GM18519 (cell line): Measurements from ENCODE around the gene FAM241B.

Experiments used
- ATAC-seq: cut with Tn5 transposase; IDR thresholded peaks from one replicate; pipeline ENCODE4 v1.9.1; 2021; ENCODE audit warnings: mild to moderate bottlenecking, moderate library complexity; ENCODE audit not compliant: unreplicated experiment, low FRiP score

The FAM241B gene, protein sequence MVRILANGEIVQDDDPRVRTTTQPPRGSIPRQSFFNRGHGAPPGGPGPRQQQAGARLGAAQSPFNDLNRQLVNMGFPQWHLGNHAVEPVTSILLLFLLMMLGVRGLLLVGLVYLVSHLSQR

DNA sequence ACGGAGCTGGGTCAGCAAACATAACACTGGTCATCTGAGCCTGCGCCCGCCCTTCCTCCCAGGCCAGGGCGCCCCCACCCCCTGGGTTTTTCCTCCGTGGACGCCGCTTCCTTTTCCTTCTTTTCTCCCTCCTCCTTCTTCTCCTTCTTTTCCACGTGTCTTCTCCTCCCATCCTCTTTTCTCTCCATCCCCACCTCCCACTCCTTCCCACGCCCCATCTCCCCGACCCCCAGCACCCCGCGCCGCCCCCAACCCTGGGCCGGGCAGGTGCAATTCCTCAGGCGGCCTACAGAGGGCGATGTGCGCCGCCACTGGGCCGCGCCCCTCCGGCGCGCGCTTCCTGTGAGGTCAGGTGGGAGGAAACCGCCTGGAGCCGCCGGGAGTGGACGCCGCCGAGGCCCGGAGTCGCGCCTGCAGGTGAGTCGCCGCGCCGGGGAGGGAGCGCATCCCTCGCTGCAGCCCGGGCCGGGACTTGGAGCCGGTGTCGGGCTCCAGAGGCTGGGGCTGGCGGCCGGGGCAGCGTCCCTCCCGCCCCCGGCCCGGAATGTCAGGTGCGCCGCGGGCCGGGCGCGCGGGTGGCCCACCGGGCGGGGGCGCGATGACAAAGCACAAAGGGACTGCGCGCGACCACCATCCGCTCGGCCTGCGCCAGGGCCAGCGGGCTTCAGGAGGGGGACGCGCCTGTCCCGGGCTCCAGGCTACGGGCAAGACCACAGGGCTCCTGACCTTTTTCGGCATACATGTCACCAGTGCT lies at the start of gene FAM241B:
Gene FAM241B, plus strand, starts transcription at position 351 of the 754 bp plus-strand sequence. CDS start 1,497 bp downstream, outside the sequence.
- ATAC-seq = no peak

DNA sequence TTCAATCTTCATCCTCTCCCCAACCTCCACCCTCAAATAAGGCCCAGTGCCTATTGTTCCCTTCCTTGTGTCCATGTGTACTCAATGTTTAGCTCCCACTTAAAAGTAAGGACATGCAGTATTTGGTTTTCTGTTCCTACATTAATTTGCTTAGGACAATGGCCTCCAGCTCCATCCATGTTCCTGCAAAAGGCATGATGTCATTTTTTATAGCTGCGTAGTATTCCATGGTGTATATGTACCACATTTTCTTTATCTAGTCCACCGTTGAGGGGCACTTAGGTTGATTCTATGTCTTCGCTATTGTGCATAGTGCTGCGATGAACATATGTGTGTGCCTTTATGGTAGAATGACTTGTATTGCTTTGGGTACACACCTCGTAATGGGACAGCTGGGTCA lies 49.6 kb upstream of the FAM241B start:
- ATAC-seq = no peak

DNA sequence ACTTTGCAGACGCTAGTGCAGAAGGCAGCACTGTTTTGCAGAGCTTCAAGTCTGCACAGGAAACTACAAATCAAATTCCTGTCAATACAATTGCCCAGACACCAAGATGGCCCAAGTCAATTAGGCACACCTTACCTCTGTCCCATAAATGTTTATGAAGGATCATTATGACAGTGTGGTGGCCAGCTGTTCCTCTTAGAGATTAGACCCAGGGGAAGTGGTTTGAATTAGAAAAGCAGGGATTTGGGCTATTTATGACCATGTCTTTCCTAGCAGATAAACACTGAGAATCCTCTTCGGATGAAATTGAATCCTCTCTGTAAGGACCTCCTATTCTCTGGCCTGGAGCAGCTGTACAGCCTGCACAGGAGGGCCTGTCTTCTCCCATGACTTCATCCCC lies 46.9 kb upstream of the FAM241B start:
- ATAC-seq = no peak

DNA sequence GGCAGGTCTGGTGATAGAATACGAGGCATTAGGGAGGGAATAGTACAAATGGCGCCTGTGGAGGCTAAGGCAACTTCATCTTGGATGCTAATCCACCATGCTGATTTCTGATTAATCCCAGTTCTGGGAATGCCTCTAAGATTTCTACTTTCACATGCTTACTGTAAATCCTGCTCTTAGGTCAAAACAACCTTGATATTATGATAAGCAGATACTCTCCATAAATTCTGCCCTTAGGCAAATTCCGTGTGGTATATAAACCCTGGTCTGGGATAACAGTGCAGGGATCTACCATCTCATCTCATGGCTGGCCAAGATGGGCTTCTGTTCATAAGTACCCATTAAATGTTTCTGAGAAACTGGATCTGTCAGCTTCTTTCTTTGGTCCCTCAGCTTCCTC lies 45.4 kb upstream of the FAM241B start:
- ATAC-seq = no peak

DNA sequence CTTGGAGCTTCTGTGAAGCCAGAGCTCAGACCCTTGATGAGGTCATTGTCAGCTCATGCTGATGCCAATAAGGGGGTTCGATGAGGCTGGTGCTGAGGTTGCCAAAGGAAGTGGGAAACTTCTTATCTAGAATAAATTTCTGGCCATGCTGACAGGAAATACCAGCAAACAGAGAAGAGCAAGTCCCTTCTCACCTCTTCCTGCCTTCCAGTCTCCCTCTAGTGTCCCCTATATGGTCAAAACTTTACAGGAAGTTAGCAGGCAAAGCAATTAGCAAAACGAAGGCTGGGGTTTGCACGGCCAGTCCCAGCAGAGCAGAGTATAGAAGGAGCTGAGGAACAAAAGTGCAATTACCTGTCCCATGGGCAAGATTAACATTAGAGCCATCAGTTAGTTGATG lies 41.7 kb upstream of the FAM241B start:
- ATAC-seq = no peak

DNA sequence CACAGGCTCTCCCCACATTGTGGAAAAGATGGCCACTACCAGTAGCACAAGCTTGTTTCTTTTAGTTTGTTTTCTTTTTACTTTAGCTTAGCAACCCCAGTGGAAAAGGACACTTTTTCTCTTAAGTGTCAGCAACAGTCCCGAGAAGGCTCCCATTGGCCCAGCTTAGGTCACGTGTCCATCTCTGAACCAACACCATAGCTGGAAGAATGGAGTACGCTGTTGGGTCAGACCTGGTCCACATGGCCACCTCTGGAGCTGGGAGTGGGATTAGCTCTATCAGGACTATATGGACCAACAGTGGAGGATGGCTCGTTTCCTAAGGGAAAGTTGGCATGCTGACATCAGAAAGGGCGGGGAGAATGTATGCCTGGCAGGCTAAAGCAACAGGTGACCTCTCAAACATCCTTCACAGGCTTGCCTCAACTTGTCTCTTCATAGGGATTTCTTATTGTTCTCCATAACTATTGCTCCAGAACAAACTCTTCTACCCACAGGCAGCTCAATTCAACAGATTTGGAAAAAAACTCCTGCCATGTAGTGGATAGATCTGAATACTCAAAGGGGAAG lies 29.2 kb upstream of the FAM241B start:
- ATAC-seq = no peak

DNA sequence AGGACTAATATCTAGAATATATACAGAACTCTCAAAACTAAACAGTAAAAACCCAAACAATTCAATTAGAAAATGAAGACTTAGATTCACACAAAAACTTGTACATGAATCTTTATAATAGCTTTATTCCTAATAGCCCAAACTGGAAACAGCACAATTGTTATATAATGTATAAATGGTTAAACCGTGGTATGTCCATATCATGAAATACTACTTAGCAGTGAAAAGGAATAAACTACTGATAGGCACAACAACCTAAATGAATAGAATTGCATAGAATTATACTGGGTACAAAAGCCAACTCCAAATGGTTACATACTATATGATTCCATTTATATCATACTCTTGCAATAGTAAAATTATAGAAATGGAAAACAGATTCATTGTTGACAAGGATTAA lies 21.0 kb upstream of the FAM241B start:
- ATAC-seq = no peak

DNA sequence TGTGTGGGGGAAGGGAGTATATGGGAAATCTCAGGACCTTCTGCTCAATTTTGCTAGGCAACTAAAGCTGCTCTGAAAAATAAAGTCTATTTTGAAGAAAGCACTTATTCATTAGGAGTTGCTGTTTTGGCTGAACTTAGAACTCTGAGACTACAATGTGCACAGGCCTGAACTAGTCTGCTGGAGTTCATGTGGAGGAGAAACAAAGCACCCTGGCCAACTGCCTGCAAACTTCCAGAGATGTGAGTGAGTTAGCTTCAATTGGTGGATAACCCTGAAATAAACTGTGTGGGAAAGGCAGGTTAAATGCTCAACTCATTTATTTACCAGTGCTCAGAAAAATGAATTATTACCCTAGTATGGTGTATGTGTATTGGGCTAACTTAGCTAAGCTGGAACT lies 17.3 kb upstream of the FAM241B start:
- no peak for ATAC-seq

DNA sequence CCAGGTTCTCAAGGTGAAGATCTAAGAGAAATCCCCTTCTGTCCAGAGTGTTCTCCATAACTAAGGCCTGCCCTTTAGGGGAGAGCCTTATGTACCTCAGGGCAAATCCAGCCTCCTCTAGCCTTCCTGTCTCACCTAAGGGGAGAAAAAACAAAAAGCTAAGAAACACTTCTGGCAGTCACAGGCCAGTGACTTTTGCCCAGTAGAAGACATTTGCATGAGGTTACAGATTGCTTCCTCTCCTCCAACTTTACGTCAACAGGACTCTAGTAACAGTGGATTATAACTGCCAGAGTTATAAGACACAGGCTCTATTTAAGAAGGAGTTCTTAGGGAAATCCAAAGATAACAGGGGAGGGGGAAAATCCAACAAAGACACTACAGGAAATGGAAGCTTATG lies 15.9 kb upstream of the FAM241B start:
- ATAC-seq = no peak

DNA sequence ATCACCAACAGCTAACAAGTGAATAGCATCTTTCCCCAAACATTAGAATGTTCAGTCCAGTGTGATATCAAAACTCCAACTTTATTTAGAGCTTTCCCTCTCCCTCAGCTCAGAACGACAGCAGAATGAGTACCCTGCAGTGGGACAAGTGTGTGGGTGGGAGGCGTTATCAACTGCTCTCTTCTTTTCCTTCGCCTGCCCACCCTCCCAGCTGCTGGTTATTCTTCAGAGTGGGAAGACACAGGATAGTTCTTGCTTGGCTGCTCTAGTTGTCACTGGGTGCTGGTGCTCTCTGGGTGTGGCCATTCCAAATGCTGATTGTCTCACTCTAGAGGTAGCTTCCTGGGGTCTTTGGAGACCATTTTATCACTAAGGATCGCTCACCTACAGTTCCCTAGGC lies 13.7 kb upstream of the FAM241B start:
- ATAC-seq = no peak

DNA sequence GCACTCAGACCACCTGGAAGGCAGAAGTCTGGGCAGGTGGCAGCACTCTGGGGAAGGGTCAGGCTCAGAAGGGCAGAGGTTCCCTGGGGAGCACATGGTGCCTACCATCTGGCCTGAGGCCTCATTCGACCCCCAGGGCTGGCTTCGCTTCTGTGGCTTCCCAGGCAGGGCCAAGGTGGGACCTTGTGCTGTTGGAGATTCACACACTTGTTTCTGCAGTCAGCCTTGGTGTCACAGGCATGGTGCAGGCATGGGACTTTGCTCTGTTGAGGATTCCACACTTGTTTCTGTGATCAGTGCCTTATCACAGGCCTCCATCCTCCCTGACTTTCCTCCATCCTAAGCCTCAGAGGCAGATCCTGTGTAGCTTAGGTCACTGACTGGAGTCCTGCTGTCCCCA lies 11.3 kb upstream of the FAM241B start:
- no peak for ATAC-seq

DNA sequence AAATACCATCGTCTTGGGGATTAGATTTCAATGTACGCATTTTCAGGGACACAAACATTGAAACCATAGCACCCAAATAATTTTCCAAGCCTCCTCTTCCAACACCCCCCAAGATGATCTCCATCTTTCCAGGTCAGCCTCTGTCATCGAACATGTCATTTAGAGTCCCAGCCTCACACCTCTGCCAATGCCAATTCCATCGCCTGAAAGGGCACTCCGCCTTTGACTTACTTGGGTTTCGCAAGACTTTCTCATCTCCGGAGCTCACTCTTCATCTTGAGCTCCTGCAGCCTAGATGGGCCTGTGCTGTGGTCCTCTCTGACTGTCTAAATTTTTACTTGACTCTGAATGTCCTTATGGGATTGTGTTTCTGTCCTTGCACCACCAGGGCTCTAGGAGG lies 10.4 kb upstream of the FAM241B start:
- no peak for ATAC-seq

DNA sequence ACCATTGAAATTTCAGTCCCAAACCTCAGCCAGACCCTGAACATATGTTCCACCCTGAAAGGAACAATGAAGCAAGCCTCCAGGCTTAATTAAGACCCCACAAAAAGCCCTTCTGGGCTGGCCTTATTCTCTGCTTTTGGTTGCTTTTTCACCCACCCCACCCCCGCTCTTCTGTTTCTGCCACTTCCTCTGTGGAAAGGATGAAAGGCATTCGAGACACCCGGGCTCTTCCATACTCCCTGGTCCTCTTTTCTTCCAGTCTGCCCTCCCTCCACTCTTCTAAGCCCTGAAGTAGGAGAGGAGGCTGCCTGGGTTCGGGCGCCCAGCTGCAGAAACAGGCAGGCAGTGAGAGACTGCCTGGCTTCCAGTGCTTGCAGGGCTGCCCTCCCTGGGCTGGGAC lies 9.4 kb upstream of the FAM241B start:
- ATAC-seq = no peak

DNA sequence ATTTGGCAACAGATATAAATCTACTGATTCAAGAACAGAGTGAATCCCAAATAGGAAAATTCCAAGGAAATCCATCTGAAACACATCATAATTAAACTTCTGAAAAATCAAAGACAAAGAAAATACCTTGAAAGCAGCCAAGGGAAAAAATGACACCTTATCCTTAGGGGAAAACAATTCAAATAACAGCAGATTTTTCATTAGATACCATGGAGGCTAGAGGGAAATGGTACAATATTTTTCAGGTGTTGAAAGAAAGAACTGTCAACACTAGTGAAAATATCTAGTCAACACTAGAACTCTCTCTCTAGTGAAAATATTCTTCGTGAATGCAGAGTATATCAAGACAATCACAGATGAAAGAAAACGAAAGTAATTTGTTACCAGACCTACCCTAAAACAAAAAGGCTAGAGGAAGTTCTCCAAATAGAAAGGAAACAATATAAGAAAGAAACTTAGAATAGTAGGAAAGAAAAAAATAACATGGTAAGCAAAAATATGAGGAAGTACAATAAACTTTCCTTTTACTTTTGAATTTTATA lies 5.7 kb upstream of the FAM241B start:
- ATAC-seq = no peak

DNA sequence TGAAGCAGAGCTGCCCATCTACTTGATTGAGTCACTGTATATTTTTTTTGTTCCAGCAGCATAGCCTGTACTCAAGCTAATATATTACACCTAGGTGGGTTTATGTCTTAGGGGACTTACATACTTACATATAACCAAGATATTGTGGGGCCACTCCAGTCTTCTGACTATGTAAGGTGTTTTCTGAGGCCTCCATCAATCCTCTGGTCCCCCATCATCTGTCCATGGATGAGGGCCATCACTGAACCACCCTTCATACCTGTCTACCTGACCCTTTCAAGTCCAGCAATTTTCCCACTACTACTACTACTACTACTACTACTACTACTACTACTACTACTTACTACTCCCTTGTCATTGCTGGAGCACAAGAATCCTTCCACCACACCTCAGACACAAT lies 3.2 kb upstream of the FAM241B start:
- ATAC-seq = no peak

DNA sequence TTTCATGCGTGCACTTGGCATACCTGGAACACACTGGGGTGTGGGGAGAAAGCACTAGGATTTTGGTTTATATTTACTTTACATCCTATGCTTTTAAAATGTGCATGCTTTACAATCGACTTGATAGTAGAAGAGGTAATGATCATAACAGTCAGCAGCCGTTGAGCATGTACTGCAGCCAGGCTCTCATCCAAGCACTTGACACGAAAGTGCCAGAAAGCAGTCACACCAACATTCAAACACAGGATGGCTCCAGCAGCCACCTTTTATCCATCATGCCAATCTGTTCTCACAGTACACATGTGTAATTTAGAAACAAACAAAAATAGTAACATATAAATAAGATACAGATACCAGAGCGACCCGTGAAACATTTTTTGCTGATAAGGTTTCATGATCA lies 1.2 kb upstream of the FAM241B start:
- no peak for ATAC-seq

DNA sequence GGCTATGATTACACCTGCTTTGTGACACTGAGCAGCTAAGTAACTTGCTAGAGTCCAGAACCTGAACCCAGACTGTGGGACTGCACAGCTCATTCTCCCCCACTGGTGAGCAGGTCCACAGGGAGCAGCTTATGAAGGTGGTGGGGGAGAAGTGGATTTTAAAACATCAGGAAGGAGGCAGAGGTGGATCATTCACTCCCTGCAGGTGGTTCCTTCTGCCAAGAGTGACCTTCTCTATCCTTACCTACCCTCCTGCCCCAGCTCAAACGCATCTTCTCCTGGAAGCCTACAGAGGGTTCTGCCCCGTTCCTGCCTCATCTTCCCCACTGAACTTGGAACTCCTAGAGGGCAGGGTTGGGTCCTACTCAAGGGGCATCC lies 539 bp upstream of the FAM241B start:
- ATAC-seq = no peak

DNA sequence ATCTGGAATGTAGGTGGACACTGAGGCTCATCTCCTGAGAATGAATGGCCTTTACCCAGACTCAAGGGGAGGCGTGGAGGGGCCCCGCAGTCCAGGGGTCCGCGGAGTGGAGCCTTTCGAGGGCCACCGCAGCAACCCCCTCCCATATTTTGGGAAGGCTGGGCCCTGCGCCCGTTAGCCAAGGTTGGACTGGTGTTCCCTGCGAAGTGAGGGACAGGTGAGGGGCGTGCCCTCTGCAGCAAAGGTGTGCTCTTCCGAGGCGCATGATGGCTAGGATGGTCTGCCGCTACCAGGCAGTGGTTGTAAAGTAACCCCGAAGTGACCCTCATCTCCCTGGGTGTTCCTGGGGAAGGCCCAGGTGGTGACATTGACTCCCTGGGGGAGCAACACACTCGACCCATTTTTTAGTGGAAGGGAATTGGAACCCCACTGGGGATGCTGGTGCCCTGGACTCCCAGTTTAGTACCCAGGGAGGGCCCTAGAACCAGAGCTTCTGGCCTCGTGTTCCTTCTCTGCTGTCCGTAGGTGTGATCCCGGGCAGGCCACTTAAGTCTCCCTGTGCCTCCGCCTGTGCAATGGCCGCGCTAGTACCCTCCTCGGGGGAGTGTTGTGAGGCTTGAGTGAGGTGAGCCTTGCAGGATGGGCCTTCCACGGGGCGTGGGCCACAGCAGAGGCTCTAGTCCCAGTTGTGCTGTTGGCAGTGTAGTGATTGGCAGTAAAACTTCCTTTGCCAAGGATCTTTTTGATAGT lies 779 bp downstream of the FAM241B start:
- no peak for ATAC-seq

DNA sequence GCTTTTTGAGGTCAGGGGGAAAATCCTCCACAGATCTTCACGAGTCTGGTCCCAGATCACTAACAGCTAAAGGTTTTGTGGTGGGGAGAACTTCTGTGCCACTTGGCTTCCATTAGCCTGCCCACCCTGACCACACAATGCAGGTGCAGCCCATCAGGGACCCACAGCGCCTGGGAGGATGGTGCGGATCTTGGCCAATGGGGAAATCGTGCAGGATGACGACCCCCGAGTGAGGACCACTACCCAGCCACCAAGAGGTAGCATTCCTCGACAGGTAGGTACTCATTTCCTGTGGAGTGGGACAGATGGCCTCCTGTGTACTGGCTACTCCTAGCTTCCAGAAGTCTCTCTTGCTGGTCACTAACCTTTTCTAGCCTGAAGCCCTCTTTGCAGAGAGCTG lies 1.5 kb downstream of the FAM241B start:
- ATAC-seq = no peak

DNA sequence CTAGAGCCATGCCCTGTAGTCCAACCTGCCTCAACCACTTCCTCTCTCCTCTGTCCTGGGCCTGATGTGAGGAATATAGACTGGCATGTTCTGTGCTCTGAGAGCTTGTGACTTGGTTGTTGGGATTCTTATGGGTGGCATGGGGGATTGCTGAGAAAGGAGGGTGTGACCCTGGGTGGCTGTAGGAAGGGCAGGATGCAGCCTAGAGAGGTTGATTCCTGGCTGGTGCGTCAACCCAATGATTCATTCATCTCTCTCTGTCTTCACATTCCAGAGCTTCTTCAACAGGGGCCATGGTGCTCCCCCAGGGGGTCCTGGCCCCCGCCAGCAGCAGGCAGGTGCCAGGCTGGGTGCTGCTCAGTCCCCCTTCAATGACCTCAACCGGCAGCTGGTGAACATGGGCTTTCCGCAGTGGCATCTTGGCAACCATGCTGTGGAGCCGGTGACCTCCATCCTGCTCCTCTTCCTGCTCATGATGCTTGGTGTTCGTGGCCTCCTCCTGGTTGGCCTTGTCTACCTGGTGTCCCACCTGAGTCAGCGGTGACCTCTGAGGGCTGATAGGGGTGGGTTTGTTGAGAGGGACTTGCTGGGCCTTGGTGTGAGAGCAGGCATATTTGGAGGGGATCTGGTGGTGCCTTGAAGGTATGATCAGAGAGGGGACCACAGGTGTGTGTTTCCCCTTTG lies 2.6 kb downstream of the FAM241B start:
- no peak for ATAC-seq
